Neural cell (in vitro differentiated cells): ENCODE results near the gene GPR141. TPM values are rescaled to one million over a fixed set of nuclear protein-coding genes. Genes with fewer than 3 reads are reported as not detected.

Experiments used
- H2AFZ ChIP-seq: fragments of 200-600, 300-800 bp; sonication (generic), shearing (Covaris generic); 2 replicates; pipeline ENCODE4 v1.6.0; 2014; ENCODE audit warnings: low read depth, mild to moderate bottlenecking, antibody characterized with exemption, low read length, moderate library complexity
- H3F3A ChIP-seq: fragments of 200-600 bp; shearing (Covaris generic); 2 replicates; pipeline ENCODE4 v1.6.1; 2016; ENCODE audit warnings: mild to moderate bottlenecking, moderate library complexity, mixed read lengths, antibody characterized with exemption, low read length; ENCODE audit not compliant: insufficient read depth, poor library complexity, severe bottlenecking
- H3K27ac ChIP-seq: fragments of 200-600, 300-800 bp; sonication (generic), shearing (Covaris generic); 2 replicates; pipeline ENCODE4 v1.5.1; 2014; ENCODE audit warnings: mild to moderate bottlenecking, low read length, moderate library complexity
- H3K27me3 ChIP-seq: fragments of 300-800, 200-600 bp; sonication (generic), shearing (Covaris generic); 2 replicates; pipeline ENCODE4 v1.6.0; 2014; ENCODE audit warnings: mild to moderate bottlenecking, low read depth, low read length, moderate library complexity; ENCODE audit not compliant: insufficient read depth
- H3K36me3 ChIP-seq: fragments of 300-800, 200-600 bp; sonication (generic), shearing (Covaris generic); 2 replicates; pipeline ENCODE4 v1.5.1; 2014; ENCODE audit warnings: mild to moderate bottlenecking, antibody characterized with exemption, low read length, moderate library complexity; ENCODE audit not compliant: insufficient read depth
- H3K4me2 ChIP-seq: fragments of 300-800, 200-600 bp; sonication (generic), shearing (Covaris generic); 2 replicates; pipeline ENCODE4 v1.6.0; 2014; ENCODE audit warnings: mild to moderate bottlenecking, low read length
- H3K4me3 ChIP-seq: fragments of 300-800, 200-600 bp; sonication (generic), shearing (Covaris generic); 2 replicates; pipeline ENCODE4 v1.5.1; 2014; ENCODE audit warnings: mild to moderate bottlenecking, low read length, moderate library complexity
- H3K79me2 ChIP-seq: fragments of 200-600 bp; shearing (Covaris generic); replicated peaks from 2 replicates; pipeline ENCODE4 v1.6.0; 2014; ENCODE audit warnings: mild to moderate bottlenecking, low read length, moderate library complexity; ENCODE audit not compliant: insufficient read depth
- H3K9ac ChIP-seq: fragments of 300-800, 200-600 bp; sonication (generic), shearing (Covaris generic); 2 replicates; pipeline ENCODE4 v1.6.1; 2016; ENCODE audit warnings: mild to moderate bottlenecking, low read length, mixed read lengths
- H3K9me2 ChIP-seq: fragments of 200-600 bp; shearing (Covaris generic); 2 replicates; pipeline ENCODE4 v1.6.1; 2016; ENCODE audit warnings: mild to moderate bottlenecking, low read length, mixed read lengths; ENCODE audit not compliant: insufficient read depth
- H3K9me3 ChIP-seq: fragments of 200-600, 300-800 bp; sonication (generic), shearing (Covaris generic); 2 replicates; pipeline ENCODE4 v1.6.1; 2016; ENCODE audit warnings: mild to moderate bottlenecking, mixed run types, low read length, moderate library complexity, mixed read lengths
- H4K20me1 ChIP-seq: fragments of 200-600 bp; shearing (Covaris generic); 2 replicates; pipeline ENCODE4 v1.6.1; 2016; ENCODE audit warnings: mild to moderate bottlenecking, mixed run types; ENCODE audit not compliant: insufficient read depth
- CTCF ChIP-seq: fragments of 450-650 bp; IDR thresholded peaks from 2 replicates; pipeline ENCODE4 v1.5.1; 2014; ENCODE audit warnings: antibody characterized with exemption, mild to moderate bottlenecking, moderate library complexity; ENCODE audit not compliant: poor library complexity, severe bottlenecking
- EP300 ChIP-seq: fragments of 450-650 bp; conservative IDR thresholded peaks from 2 replicates; pipeline ENCODE4 v1.6.1; 2014; ENCODE audit warnings: antibody characterized with exemption, mild to moderate bottlenecking, moderate library complexity; ENCODE audit not compliant: poor library complexity, severe bottlenecking
- EZH2 ChIP-seq: fragments of 200-600, 300-800 bp; shearing (Covaris generic), sonication (generic); IDR thresholded peaks from 2 replicates; pipeline ENCODE4 v1.6.1; 2014; ENCODE audit warnings: antibody characterized with exemption, low read length, borderline replicate concordance, mild to moderate bottlenecking; ENCODE audit not compliant: insufficient read depth, poor library complexity, severe bottlenecking
- MXI1 ChIP-seq: fragments of 450-650 bp; conservative IDR thresholded peaks from 2 replicates; pipeline ENCODE4 v1.6.1; 2014; ENCODE audit warnings: antibody characterized with exemption, mild to moderate bottlenecking; ENCODE audit not compliant: poor library complexity, severe bottlenecking
- POLR2AphosphoS5 ChIP-seq: IDR thresholded peaks from 2 replicates; pipeline ENCODE4 v1.6.1; 2012
- RAD21 ChIP-seq: fragments of 450-650 bp; conservative IDR thresholded peaks from 2 replicates; pipeline ENCODE4 v1.6.1; 2014; ENCODE audit warnings: antibody characterized with exemption, mild to moderate bottlenecking, moderate library complexity
- REST ChIP-seq: IDR thresholded peaks from 2 replicates; pipeline ENCODE4 v1.6.1; 2012; ENCODE audit warnings: borderline replicate concordance
- SMC3 ChIP-seq: fragments of 450-650 bp; conservative IDR thresholded peaks from 2 replicates; pipeline ENCODE4 v1.6.1; 2014; ENCODE audit warnings: antibody characterized with exemption, mild to moderate bottlenecking, moderate library complexity; ENCODE audit not compliant: poor library complexity
- TAF1 ChIP-seq: IDR thresholded peaks from 2 replicates; pipeline ENCODE4 v1.6.1; 2012; ENCODE audit warnings: low read depth
- polyA plus RNA-seq: library from polyadenylated mRNA; depleted of rRNA; stranded (reverse); fragments of >200 nt; gene quantifications from 2 replicates; pipeline ENCODE4 v1.2.3, GENCODE V29; 2014

GPR141 gene
- polyA plus RNA-seq, 1 donor from 2014 or later: not detected

GRCh38 chr7:37666026-37666799, 17.4 kb upstream of the GPR141 start:
- no peaks in the 10 kb centered on the region for H3K27me3 ChIP-seq
- H3K9ac ChIP-seq: no peak overlapping the region
- H3K4me3 ChIP-seq: no peak overlapping the region
- no peaks in the 10 kb centered on the region for H3K79me2 ChIP-seq
- H3K9me2 ChIP-seq: no peaks in the 10 kb centered on the region
- no peaks in the 10 kb centered on the region for H3F3A ChIP-seq
- no peak for TF ChIP-seq RAD21
- no peak for TF ChIP-seq POLR2AphosphoS5
- no peak for TF ChIP-seq CTCF
- H3K4me2 ChIP-seq: no peak overlapping the region
- no peak overlapping the region for H2AFZ ChIP-seq
- no peaks in the 10 kb centered on the region for H3K9me3 ChIP-seq
- H4K20me1 ChIP-seq: no peaks in the 10 kb centered on the region
- no peaks in the 10 kb centered on the region for H3K36me3 ChIP-seq
- H3K27ac ChIP-seq: no peak overlapping the region

GRCh38 chr7:37669818-37670217, 13.7 kb upstream of the GPR141 start:
- Histone ChIP-seq H3K79me2 (no peaks in the 10 kb centered on the region), H3K9me2 (no peaks in the 10 kb centered on the region), H4K20me1 (no peaks in the 10 kb centered on the region), H3K4me3 (no peak overlapping the region), H3F3A (no peaks in the 10 kb centered on the region), H3K4me2 (no peak overlapping the region), H2AFZ (no peak overlapping the region), H3K9ac (no peak overlapping the region), H3K27ac (no peak overlapping the region), H3K9me3 (no peaks in the 10 kb centered on the region), H3K36me3 (no peaks in the 10 kb centered on the region), H3K27me3 (no peaks in the 10 kb centered on the region)
- TF ChIP-seq REST: no peak
- no peak for TF ChIP-seq SMC3
- no peak for TF ChIP-seq POLR2AphosphoS5
- no peak for TF ChIP-seq EZH2
- TF ChIP-seq TAF1: no peak
- TF ChIP-seq RAD21: no peak
- peak; percentile 18 for TF ChIP-seq EP300

GRCh38 chr7:37670436-37670835, 13.1 kb upstream of the GPR141 start:
- H3K9ac ChIP-seq: no peak overlapping the region
- TF ChIP-seq POLR2AphosphoS5: no peak
- TF ChIP-seq CTCF: no peak
- no peak for TF ChIP-seq SMC3
- TF ChIP-seq TAF1: no peak
- no peak for TF ChIP-seq EP300
- no peak for TF ChIP-seq MXI1
- TF ChIP-seq EZH2: no peak
- no peak for TF ChIP-seq REST
- TF ChIP-seq RAD21: no peak
- no peaks in the 10 kb centered on the region for H4K20me1 ChIP-seq
- no peaks in the 10 kb centered on the region for H3F3A ChIP-seq
- no peak overlapping the region for H3K4me3 ChIP-seq
- no peaks in the 10 kb centered on the region for H3K9me3 ChIP-seq
- no peaks in the 10 kb centered on the region for H3K9me2 ChIP-seq
- H2AFZ ChIP-seq: no peak overlapping the region
- no peaks in the 10 kb centered on the region for H3K36me3 ChIP-seq
- no peaks in the 10 kb centered on the region for H3K79me2 ChIP-seq
- H3K27me3 ChIP-seq: no peaks in the 10 kb centered on the region
- no peak overlapping the region for H3K4me2 ChIP-seq
- H3K27ac ChIP-seq: no peak overlapping the region
